ENCODE results near the gene DOCK2.

The DOCK2 gene

GRCh38 chr5:169992789-169993484 lies 355.9 kb downstream of the DOCK2 start:
- no peak for TF ChIP-seq CTCF (conservative IDR thresholded peaks at IDR 0.05; ENCODE audit: low read length)
- H3K4me3 ChIP-seq (ENCODE audit: low read length), result no peak overlapping the region
- no peak for DNase-seq (ENCODE audit: low read depth)

GRCh38 chr5:169993485-169993790 lies 356.4 kb downstream of the DOCK2 start:
- no peak overlapping the region for H3K4me3 ChIP-seq (ENCODE audit: low read length)
- TF ChIP-seq CTCF (conservative IDR thresholded peaks at IDR 0.05; ENCODE audit: low read length), result no peak
- no peak for DNase-seq (ENCODE audit: low read depth)

GRCh38 chr5:169997798-169998197 lies 360.7 kb downstream of the DOCK2 start:
- no peak for TF ChIP-seq CTCF (conservative IDR thresholded peaks at IDR 0.05; ENCODE audit: low read length)
- H3K4me3 ChIP-seq (ENCODE audit: low read length), result no peak overlapping the region
- no peak for DNase-seq (ENCODE audit: low read depth)

GRCh38 chr5:169999621-170000020 lies 362.5 kb downstream of the DOCK2 start:
- no peak overlapping the region for H3K4me3 ChIP-seq (ENCODE audit: low read length)
- TF ChIP-seq CTCF (conservative IDR thresholded peaks at IDR 0.05; ENCODE audit: low read length), result no peak
- DNase-seq (ENCODE audit: low read depth), result no peak

- no peak for TF ChIP-seq CTCF (conservative IDR thresholded peaks at IDR 0.05; ENCODE audit: low read length)
- no peak overlapping the region for H3K4me3 ChIP-seq (ENCODE audit: low read length)
- DNase-seq (ENCODE audit: low read depth), result no peak
Measured at GRCh38 chr5:170000155-170000554, 363.1 kb downstream of the DOCK2 start.

- no peak for TF ChIP-seq CTCF (conservative IDR thresholded peaks at IDR 0.05; ENCODE audit: low read length)
- DNase-seq (ENCODE audit: low read depth), result no peak
- no peak overlapping the region for H3K4me3 ChIP-seq (ENCODE audit: low read length)
Measured at GRCh38 chr5:170006021-170006420, 368.9 kb downstream of the DOCK2 start.

- H3K4me3 ChIP-seq (ENCODE audit: low read length), result no peak overlapping the region
- TF ChIP-seq CTCF (conservative IDR thresholded peaks at IDR 0.05; ENCODE audit: low read length), result no peak
- DNase-seq (ENCODE audit: low read depth), result no peak
Measured at GRCh38 chr5:170008376-170008775, 371.3 kb downstream of the DOCK2 start.

Measured in AG10803 (cell line).